H1 (cell line): ENCODE data around the gene RPL6. TPM values are rescaled to one million over a fixed set of nuclear protein-coding genes. Genes with fewer than 3 reads are reported as not detected.

Experiments
- CTCF ChIA-PET: fragments of 300-600 bp; sonication (Branson Sonifier 250); formaldehyde crosslinking; loops from one replicate; lab custom pipeline; 2021; ENCODE audit not compliant: partially characterized antibody; lab: Charles Lee
- POLR2A ChIA-PET: fragments of 300-600 bp; sonication (Branson Sonifier 250); formaldehyde crosslinking; loops from one replicate; lab custom pipeline; 2021; ENCODE audit warnings: inconsistent platforms; ENCODE audit not compliant: partially characterized antibody; lab: Charles Lee
- DNase-seq, 2 experiments: peaks; one replicate each; pipeline versions ENCODE4 v3.0.0 to v3.0.0-alpha.2; 2010 to 2022; ENCODE audit warnings: low spot score in 2 of 2, low read depth in 1 of 2, mixed read lengths in 1 of 2
- FAIRE-seq: peaks from 2 replicates; lab custom pipeline; 2011; peaks lifted over from hg19 to GRCh38; lab: Jason Lieb, UNC
- H2AFZ ChIP-seq: 2 replicates; pipeline ENCODE4 v1.8.1; 2012; ENCODE audit warnings: low read length, inconsistent platforms
- H2AK5ac ChIP-seq: 2 replicates; pipeline ENCODE4 v1.6.1; 2013; ENCODE audit warnings: low read depth, low read length
- H2BK120ac ChIP-seq: replicated peaks from 2 replicates; pipeline ENCODE3; 2013; ENCODE audit warnings: low read depth, low read length, inconsistent platforms
- H2BK12ac ChIP-seq: 2 replicates; pipeline ENCODE4 v1.6.1; 2013; ENCODE audit warnings: low read depth, low read length
- H2BK15ac ChIP-seq: 2 replicates; pipeline ENCODE4 v1.6.1; 2013; ENCODE audit warnings: low read length
- H2BK20ac ChIP-seq: 2 replicates; pipeline ENCODE4 v1.6.1; 2013; ENCODE audit warnings: low read length
- H2BK5ac ChIP-seq: 2 replicates; pipeline ENCODE4 v1.6.1; 2013; ENCODE audit warnings: low read depth, low read length
- H3K14ac ChIP-seq: 2 replicates; pipeline ENCODE4 v1.6.1; 2013; ENCODE audit warnings: inconsistent platforms; ENCODE audit not compliant: insufficient read length
- H3K18ac ChIP-seq: 2 replicates; pipeline ENCODE4 v1.6.1; 2013; ENCODE audit warnings: low read length; ENCODE audit errors: extremely low read depth
- H3K23ac ChIP-seq: 2 replicates; pipeline ENCODE4 v1.6.1; 2013; ENCODE audit warnings: inconsistent platforms; ENCODE audit not compliant: insufficient read length
- H3K23me2 ChIP-seq: 2 replicates; pipeline ENCODE4 v1.6.1; 2013; ENCODE audit warnings: low read depth, low read length
- H3K27ac ChIP-seq: 2 replicates; pipeline ENCODE4 v1.6.1; 2011; ENCODE audit warnings: low read depth, low read length, inconsistent platforms
- H3K27me3 ChIP-seq, 4 experiments: replicated peaks in 1 of 4; 1 replicate in 1 of 4; 2 replicates in 3 of 4; pipeline versions ENCODE4 v1.6.1 to v1.8.1; 2011 to 2013; ENCODE audit warnings: low read length in 3 of 4, mild to moderate bottlenecking in 3 of 4, inconsistent platforms in 2 of 4, mixed read lengths in 2 of 4, moderate library complexity in 1 of 4; ENCODE audit not compliant: control insufficient read depth in 3 of 4, insufficient read depth in 3 of 4; ENCODE audit errors: extremely low read depth in 1 of 4
- H3K36me3 ChIP-seq, 4 experiments: 2 replicates each; pipeline versions ENCODE4 v1.6.1 to v1.8.1; 2011 to 2013; ENCODE audit warnings: mild to moderate bottlenecking in 4 of 4, low read length in 3 of 4, moderate library complexity in 2 of 4, control low read depth in 1 of 4, inconsistent platforms in 1 of 4; ENCODE audit not compliant: insufficient read depth in 4 of 4, control insufficient read depth in 2 of 4
- H3K4ac ChIP-seq: replicated peaks from 2 replicates; pipeline ENCODE3; 2013; ENCODE audit warnings: low read length, low read depth, mixed read lengths, inconsistent platforms; ENCODE audit not compliant: insufficient read length
- H3K4me1 ChIP-seq, 4 experiments: replicated peaks in 1 of 4; 1 replicate in 1 of 4; 2 replicates in 3 of 4; pipeline versions ENCODE4 v1.6.1 to v1.8.1; 2011 to 2013; ENCODE audit warnings: low read length in 3 of 4, inconsistent platforms in 2 of 4, mixed read lengths in 1 of 4; ENCODE audit not compliant: insufficient read depth in 4 of 4, control insufficient read depth in 3 of 4
- H3K4me2 ChIP-seq, 2 experiments: 2 replicates each; pipeline versions ENCODE4 v1.6.1 to v1.8.1; 2011 to 2013; ENCODE audit warnings: low read depth in 2 of 2, low read length in 2 of 2, control low read depth in 1 of 2, inconsistent platforms in 1 of 2, mild to moderate bottlenecking in 1 of 2; ENCODE audit not compliant: insufficient read depth in 1 of 2
- H3K4me3 ChIP-seq, 4 experiments: fragments of 200-600, 300-600 bp in 1 of 4; sonication (generic), shearing (Covaris generic), sonication (Bioruptor Twin) in 1 of 4; 2 replicates each; pipeline versions ENCODE4 v1.5.1 to v1.8.1; 2011 to 2016; ENCODE audit warnings: low read length in 4 of 4, low read depth in 3 of 4, control low read depth in 2 of 4, inconsistent platforms in 2 of 4, mild to moderate bottlenecking in 2 of 4, mixed read lengths in 1 of 4, moderate library complexity in 1 of 4; ENCODE audit not compliant: insufficient read depth in 2 of 4; ENCODE audit errors: extremely low read depth in 1 of 4
- H3K56ac ChIP-seq: replicated peaks from 2 replicates; pipeline ENCODE3; 2013; ENCODE audit warnings: low read depth, mild to moderate bottlenecking, mixed read lengths, low read length, inconsistent platforms; ENCODE audit not compliant: insufficient read length
- H3K79me1 ChIP-seq: 2 replicates; pipeline ENCODE4 v1.6.1; 2013; ENCODE audit warnings: low read depth, low read length, control low read depth
- H3K79me2 ChIP-seq, 2 experiments: 2 replicates each; pipeline versions ENCODE4 v1.6.1 to v1.8.1; 2012 to 2013; ENCODE audit warnings: low read length in 2 of 2, mild to moderate bottlenecking in 2 of 2, inconsistent platforms in 1 of 2; ENCODE audit not compliant: insufficient read depth in 2 of 2, control insufficient read depth in 1 of 2
- H3K9ac ChIP-seq, 4 experiments: replicated peaks in 1 of 4; 1 replicate in 1 of 4; 2 replicates in 3 of 4; pipeline versions ENCODE4 v1.6.1 to v1.8.1; 2011 to 2013; ENCODE audit warnings: low read depth in 3 of 4, low read length in 3 of 4, control low read depth in 2 of 4, mild to moderate bottlenecking in 2 of 4, moderate library complexity in 2 of 4, inconsistent platforms in 1 of 4; ENCODE audit errors: extremely low read depth in 1 of 4
- H3K9me3 ChIP-seq, 2 experiments: 2 replicates each; pipeline versions ENCODE4 v1.6.1 to v1.8.1; 2012 to 2013; ENCODE audit warnings: mild to moderate bottlenecking in 2 of 2, moderate library complexity in 2 of 2, control low read depth in 1 of 2, inconsistent platforms in 1 of 2, low read depth in 1 of 2, low read length in 1 of 2, mixed read lengths in 1 of 2; ENCODE audit not compliant: insufficient read depth in 2 of 2
- H4K20me1 ChIP-seq, 2 experiments: replicated peaks in 1 of 2; 2 replicates each; pipeline versions ENCODE3 to v1.8.1; 2011 to 2013; ENCODE audit warnings: inconsistent platforms in 2 of 2, low read length in 2 of 2, mild to moderate bottlenecking in 1 of 2; ENCODE audit not compliant: insufficient read depth in 2 of 2, control insufficient read depth in 1 of 2
- H4K5ac ChIP-seq: 2 replicates; pipeline ENCODE4 v1.6.1; 2013; ENCODE audit warnings: low read length, low read depth, mixed read lengths, inconsistent platforms; ENCODE audit not compliant: insufficient read length
- H4K8ac ChIP-seq: 2 replicates; pipeline ENCODE4 v1.8.0; 2013; ENCODE audit warnings: mild to moderate bottlenecking, moderate library complexity, low read length, inconsistent platforms; ENCODE audit not compliant: insufficient read depth; ENCODE audit errors: extremely low read depth
- H4K91ac ChIP-seq: replicated peaks from 2 replicates; pipeline ENCODE3; 2013; ENCODE audit warnings: low read length, mixed read lengths, inconsistent platforms; ENCODE audit not compliant: insufficient read length
- BACH1 ChIP-seq: IDR thresholded peaks from 2 replicates; pipeline ENCODE4 v1.6.1; 2012; ENCODE audit warnings: low read length, improper control_type of control experiment
- GABPA ChIP-seq: IDR thresholded peaks from 2 replicates; pipeline ENCODE4 v1.6.1; 2011; ENCODE audit warnings: mild to moderate bottlenecking, low read length, moderate library complexity, borderline replicate concordance; ENCODE audit not compliant: insufficient read depth
- HDAC6 ChIP-seq: IDR thresholded peaks from one replicate; pipeline ENCODE4 v1.7.1; 2012; ENCODE audit warnings: low read depth, mild to moderate bottlenecking, inconsistent platforms, low read length, moderate library complexity
- KDM5A ChIP-seq: fragments of 200-600 bp; IDR thresholded peaks from 2 replicates; pipeline ENCODE4 v1.7.1; 2012; ENCODE audit warnings: mild to moderate bottlenecking, low read length, inconsistent platforms, mixed read lengths
- RFX5 ChIP-seq: IDR thresholded peaks from 2 replicates; pipeline ENCODE4 v1.6.1; 2011; ENCODE audit warnings: low read depth, low read length, improper control_type of control experiment, borderline replicate concordance
- SP1 ChIP-seq: IDR thresholded peaks from 2 replicates; pipeline ENCODE4 v1.6.1; 2011; ENCODE audit warnings: low read depth, low read length
- SUZ12 ChIP-seq: fragments of 200-600 bp; sonication (generic); IDR thresholded peaks from 2 replicates; pipeline ENCODE4 v1.6.1; 2012; ENCODE audit warnings: mild to moderate bottlenecking, inconsistent platforms, low read length, moderate library complexity, mixed read lengths
- WGBS, 2 experiments: shearing (Covaris generic) in 1 of 2; methylation state at CpG; one replicate each; pipeline versions ENCODE4 v1.1.6 to v1.1.7; 2013 to 2015; ENCODE audit warnings: low lambda C conversion rate in 2 of 2, mixed read lengths in 2 of 2, inconsistent platforms in 1 of 2, low coverage in 1 of 2, missing lambda C conversion rate in 1 of 2; ENCODE audit not compliant: insufficient replicate concordance in 2 of 2, insufficient coverage in 1 of 2, insufficient read length in 1 of 2; ENCODE audit errors: extremely low coverage in 1 of 2, missing lambda C conversion rate in 1 of 2; 5-methylcytosine and 5-hydroxymethylcytosine counted together
- polyA plus RNA-seq, 7 experiments: library from polyadenylated mRNA; depleted of rRNA in 3 of 7; stranded (reverse) in 5 of 7; unstranded in 2 of 7; fragments of >200 nt in 5 of 7; fragments of 200-250 nt in 2 of 7; gene quantifications; 1 replicate in 5 of 7; 2 replicates in 1 of 7; 4 replicates in 1 of 7; pipeline versions ENCODE4 v1.2.1 to v1.2.3, GENCODE V29; 2011 to 2013; ENCODE audit warnings: missing spikeins in 2 of 7, mixed read lengths in 2 of 7
- total RNA-seq: library from RNA; stranded (reverse); fragmentation: NEBNext Ultra II Directional; extraction: Animal tissue kit (Norgen Biotek cat#: 25700); gene quantifications from 2 replicates; pipeline ENCODE4 v1.2.1, GENCODE V29; 2021
- TF ChIP-seq, protein P1 (sequence below): IDR thresholded peaks from 2 replicates; pipeline ENCODE4 v1.6.1; 2012; ENCODE audit warnings: low read length, inconsistent platforms

RPL6 gene
- total and polyA plus RNA-seq, 2 of the 8 experiments (the other 6 are each of a cell fraction or from before 2014, with no cell fraction given), result 1,073 to 1,643 TPM

DNA sequence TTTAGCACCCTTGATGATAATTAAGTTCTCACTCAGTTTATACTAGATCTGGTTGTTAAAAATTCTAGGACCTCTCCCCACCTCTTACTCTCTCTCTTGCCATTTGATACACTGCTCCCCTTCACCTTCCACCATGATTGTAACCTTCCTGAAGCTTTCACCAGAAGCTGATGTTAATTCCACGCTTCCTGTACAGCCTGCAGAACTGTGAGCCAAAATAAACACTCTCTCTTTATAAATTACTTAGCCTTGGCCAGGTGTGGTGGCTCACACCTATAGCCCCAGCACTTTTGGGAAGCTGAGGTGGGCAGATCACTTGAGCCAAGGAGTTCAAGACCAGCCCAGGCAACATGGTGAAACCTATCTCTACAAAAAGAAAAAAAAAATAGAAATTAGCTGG, 16.1 kb downstream of the RPL6 start:
- no peak for FAIRE-seq
- CTCF ChIA-PET, result interaction anchor here (0.6 to 1.8 kb wide), 6 partner anchors 18 to 635 kb away, joined by 3 to 10 read pairs (median 3); no protein-coding TSS in a partner anchor

More for the DNA sequence above, 16.1 kb downstream of the RPL6 start:
- Histone ChIP-seq H2BK5ac (no peak overlapping the region), H3K36me3 (no peaks in the 10 kb centered on the region), H3K27ac (no peak overlapping the region), H4K5ac (no peak overlapping the region), H2AK5ac (no peak overlapping the region), H2BK15ac (no peak overlapping the region), H2AFZ (no peak overlapping the region), H3K23me2 (no peaks in the 10 kb centered on the region; the same call in 1 of the 2 replicates), H2BK120ac (no peak overlapping the region), H3K9ac (no peak overlapping the region), H2BK12ac (no peak overlapping the region), H3K4me2 (no peak overlapping the region), H3K23ac (no peak overlapping the region), H3K79me2 (no peaks in the 10 kb centered on the region), H2BK20ac (no peak overlapping the region), H3K56ac (no peak overlapping the region), H3K4ac (no peak overlapping the region), H3K14ac (no peak overlapping the region), H4K91ac (no peak overlapping the region), H3K79me1 (no peaks in the 10 kb centered on the region), H3K9me3 (no peaks in the 10 kb centered on the region), H4K20me1 (no peaks in the 10 kb centered on the region), H3K4me1 (no peaks in the 10 kb centered on the region), H3K18ac (no peak overlapping the region), H3K4me3 (no peak overlapping the region), H3K27me3 (no peaks in the 10 kb centered on the region), H4K8ac (no peak overlapping the region)
- POLR2A ChIA-PET, result interaction anchor here (7.0 kb wide), 1 partner anchor 11 kb away, joined by 59 read pairs; no protein-coding TSS in a partner anchor
- DNase-seq, result no peak
- WGBS, 2 experiments, result 84% methylated on average over 1 of the region's 1 CpG; no CpG with 5 or more reads in 1 of the 2 experiments
- TF ChIP-seq KDM5A (no peak), HDAC6 (no peak), RFX5 (no peak), GABPA (no peak), SUZ12 (no peak), SP1 (no peak), BACH1 (no peak)
- TF ChIP-seq, protein P1, sequence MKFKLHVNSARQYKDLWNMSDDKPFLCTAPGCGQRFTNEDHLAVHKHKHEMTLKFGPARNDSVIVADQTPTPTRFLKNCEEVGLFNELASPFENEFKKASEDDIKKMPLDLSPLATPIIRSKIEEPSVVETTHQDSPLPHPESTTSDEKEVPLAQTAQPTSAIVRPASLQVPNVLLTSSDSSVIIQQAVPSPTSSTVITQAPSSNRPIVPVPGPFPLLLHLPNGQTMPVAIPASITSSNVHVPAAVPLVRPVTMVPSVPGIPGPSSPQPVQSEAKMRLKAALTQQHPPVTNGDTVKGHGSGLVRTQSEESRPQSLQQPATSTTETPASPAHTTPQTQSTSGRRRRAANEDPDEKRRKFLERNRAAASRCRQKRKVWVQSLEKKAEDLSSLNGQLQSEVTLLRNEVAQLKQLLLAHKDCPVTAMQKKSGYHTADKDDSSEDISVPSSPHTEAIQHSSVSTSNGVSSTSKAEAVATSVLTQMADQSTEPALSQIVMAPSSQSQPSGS, result no peak
